Adipose tissue (tissue), 3 donors: ENCODE measurements around the gene ASTN2. TPM values are rescaled to one million over a fixed set of nuclear protein-coding genes. Genes with fewer than 3 reads are reported as not detected.

ENCODE experiments used
- H3K27ac ChIP-seq: one replicate; pipeline ENCODE4 v1.5.1; 2013; ENCODE audit warnings: low read depth, low read length
- WGBS, 3 donors: extraction: QIAGEN DNeasy Blood & Tissue Kit; methylation state at CpG; one replicate each; pipeline ENCODE4 v1.1.7; 2013; 5-methylcytosine and 5-hydroxymethylcytosine counted together
- polyA plus RNA-seq, 3 donors: library from polyadenylated mRNA; stranded (reverse); fragments of 200-250 nt; gene quantifications; one replicate each; pipeline ENCODE4 v1.2.3, GENCODE V29; 2013
- donor health status: healthy with polysubstance abuse.
- donor health status: Bipolar disorder and iron deficiency.
- donor health status: healthy.

ASTN2 gene
- polyA plus RNA-seq, 3 donors, result 2.8 to 4.5 (median 3.0) TPM

GRCh38 chr9:117232281-117232680 is 182.6 kb downstream of the ASTN2 start:
- 66 to 84% (median 84%) methylated on average over 1 of the region's 1 CpG for WGBS, 3 donors

GRCh38 chr9:117231012-117231411 is 183.8 kb downstream of the ASTN2 start:
- H3K27ac ChIP-seq, result no peak overlapping the region
- WGBS, 3 donors, result 0 to 54% (median 43%) methylated on average over 1 of the region's 1 CpG

More at GRCh38 chr9:117232281-117232680, 182.6 kb downstream of the ASTN2 start:
- H3K27ac ChIP-seq, result no peak overlapping the region

GRCh38 chr9:117224695-117225094 is 190.2 kb downstream of the ASTN2 start:
- 63 to 71% (median 64%) methylated on average over 4 of the region's 4 CpGs for WGBS, 3 donors

GRCh38 chr9:117218951-117219350 is 195.9 kb downstream of the ASTN2 start:
- H3K27ac ChIP-seq, result no peak overlapping the region
- 57 to 66% (median 63%) methylated on average over 3 of the region's 3 CpGs for WGBS, 3 donors

More at GRCh38 chr9:117224695-117225094, 190.2 kb downstream of the ASTN2 start:
- no peak overlapping the region for H3K27ac ChIP-seq

GRCh38 chr9:117214416-117214815 is 200.4 kb downstream of the ASTN2 start:
- 93 to 94% (median 93%) methylated on average over 23 of the region's 23 CpGs for WGBS, 3 donors
- H3K27ac ChIP-seq, result no peak overlapping the region

- 20 to 27% (median 24%) methylated on average over 3 of the region's 3 CpGs for WGBS, 3 donors
- no peak overlapping the region for H3K27ac ChIP-seq
Measured at GRCh38 chr9:117211280-117211679, 203.6 kb downstream of the ASTN2 start.

GRCh38 chr9:117205806-117206205 is 209.1 kb downstream of the ASTN2 start:
- WGBS, 3 donors, result 47 to 57% (median 48%) methylated on average over 4 of the region's 4 CpGs
- no peak overlapping the region for H3K27ac ChIP-seq

GRCh38 chr9:117204971-117205370 is 209.9 kb downstream of the ASTN2 start:
- WGBS, 3 donors, result 57 to 63% (median 63%) methylated on average over 1 of the region's 1 CpG
- no peak overlapping the region for H3K27ac ChIP-seq

GRCh38 chr9:117191504-117192261 is 223.2 kb downstream of the ASTN2 start:
- 18 to 37% (median 32%) methylated on average over 5 of the region's 5 CpGs for WGBS, 3 donors
- no peak overlapping the region for H3K27ac ChIP-seq

GRCh38 chr9:117189121-117189520 is 225.7 kb downstream of the ASTN2 start:
- no peak overlapping the region for H3K27ac ChIP-seq
- WGBS, 3 donors, result 76 to 84% (median 80%) methylated on average over 3 of the region's 3 CpGs

- WGBS, 3 donors, result 66 to 75% (median 70%) methylated on average over 3 of the region's 3 CpGs
- no peak overlapping the region for H3K27ac ChIP-seq
Measured at GRCh38 chr9:117188394-117188793, 226.5 kb downstream of the ASTN2 start.

- WGBS, 3 donors, result 76 to 86% (median 86%) methylated on average over 2 of the region's 2 CpGs
- no peak overlapping the region for H3K27ac ChIP-seq
Measured at GRCh38 chr9:117187498-117187897, 227.4 kb downstream of the ASTN2 start.

- H3K27ac ChIP-seq, result no peak overlapping the region
- 63 to 73% (median 64%) methylated on average over 7 of the region's 7 CpGs for WGBS, 3 donors
Measured at GRCh38 chr9:117184173-117184572, 230.7 kb downstream of the ASTN2 start.

- WGBS, 3 donors, result 53 to 71% (median 63%) methylated on average over 2 of the region's 2 CpGs
- no peak overlapping the region for H3K27ac ChIP-seq
Measured at GRCh38 chr9:117182046-117182445, 232.8 kb downstream of the ASTN2 start.

- H3K27ac ChIP-seq, result no peak overlapping the region
- WGBS, 3 donors, result 80 to 98% (median 98%) methylated on average over 2 of the region's 2 CpGs
Measured at GRCh38 chr9:117180896-117181445, 233.9 kb downstream of the ASTN2 start.

- H3K27ac ChIP-seq, result no peak overlapping the region
- WGBS, 3 donors, result 78 to 86% (median 85%) methylated on average over 5 of the region's 5 CpGs
Measured at GRCh38 chr9:117178596-117179375, 236.1 kb downstream of the ASTN2 start.

- WGBS, 3 donors, result 81 to 94% (median 89%) methylated on average over 2 of the region's 2 CpGs
- H3K27ac ChIP-seq, result no peak overlapping the region
Measured at GRCh38 chr9:117170567-117170966, 244.3 kb downstream of the ASTN2 start.

GRCh38 chr9:117169089-117169621 is 245.7 kb downstream of the ASTN2 start:
- 17 to 57% (median 19%) methylated on average over 4 of the region's 4 CpGs for WGBS, 3 donors

GRCh38 chr9:117164512-117164911 is 250.3 kb downstream of the ASTN2 start:
- no peak overlapping the region for H3K27ac ChIP-seq
- WGBS, 3 donors, result 80 to 95% (median 94%) methylated on average over 1 of the region's 1 CpG

More at GRCh38 chr9:117169089-117169621, 245.7 kb downstream of the ASTN2 start:
- H3K27ac ChIP-seq, result no peak overlapping the region
